Subcutaneous adipose tissue (tissue), 4 donors: Measurements from ENCODE around the gene TBC1D21. TPM values are rescaled to one million over a fixed set of nuclear protein-coding genes. Genes with fewer than 3 reads are reported as not detected.

Experiments used
- total RNA-seq, 4 donors: library from RNA; depleted of rRNA; stranded (reverse); fragments of >200 nt; gene quantifications; one replicate each; pipeline ENCODE4 v1.1.0, GENCODE V29; 2016
- TF ChIP-seq, protein P1 (sequence below): fragments of 450-650 bp; IDR thresholded peaks from one replicate; pipeline ENCODE4 v1.5.1; 2016; ENCODE audit warnings: low read depth, mild to moderate bottlenecking, control low read depth, antibody characterized with exemption, moderate library complexity

The TBC1D21 gene
- total RNA-seq, 4 donors from 2014 or later: not detected

DNA sequence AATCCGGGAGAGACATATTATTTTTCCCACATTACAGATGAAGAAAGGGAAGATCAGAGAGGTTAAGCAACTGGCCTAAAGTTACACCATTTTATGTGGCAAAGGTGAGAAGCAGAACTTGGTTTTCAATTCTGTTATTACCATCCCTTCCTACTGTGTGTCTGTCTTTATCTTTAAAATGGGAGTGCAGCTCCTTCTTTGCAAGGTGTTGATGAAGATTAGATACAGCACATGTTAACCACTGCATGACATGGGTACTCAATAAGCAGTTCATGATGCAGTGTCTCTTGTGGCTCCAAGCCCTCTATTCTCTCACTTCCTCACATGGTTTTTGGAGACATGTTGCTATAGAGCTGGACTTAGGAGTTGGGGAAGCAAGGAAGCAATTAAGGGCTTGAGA lies 23.1 kb upstream of the TBC1D21 start:
- TF ChIP-seq, protein P1, sequence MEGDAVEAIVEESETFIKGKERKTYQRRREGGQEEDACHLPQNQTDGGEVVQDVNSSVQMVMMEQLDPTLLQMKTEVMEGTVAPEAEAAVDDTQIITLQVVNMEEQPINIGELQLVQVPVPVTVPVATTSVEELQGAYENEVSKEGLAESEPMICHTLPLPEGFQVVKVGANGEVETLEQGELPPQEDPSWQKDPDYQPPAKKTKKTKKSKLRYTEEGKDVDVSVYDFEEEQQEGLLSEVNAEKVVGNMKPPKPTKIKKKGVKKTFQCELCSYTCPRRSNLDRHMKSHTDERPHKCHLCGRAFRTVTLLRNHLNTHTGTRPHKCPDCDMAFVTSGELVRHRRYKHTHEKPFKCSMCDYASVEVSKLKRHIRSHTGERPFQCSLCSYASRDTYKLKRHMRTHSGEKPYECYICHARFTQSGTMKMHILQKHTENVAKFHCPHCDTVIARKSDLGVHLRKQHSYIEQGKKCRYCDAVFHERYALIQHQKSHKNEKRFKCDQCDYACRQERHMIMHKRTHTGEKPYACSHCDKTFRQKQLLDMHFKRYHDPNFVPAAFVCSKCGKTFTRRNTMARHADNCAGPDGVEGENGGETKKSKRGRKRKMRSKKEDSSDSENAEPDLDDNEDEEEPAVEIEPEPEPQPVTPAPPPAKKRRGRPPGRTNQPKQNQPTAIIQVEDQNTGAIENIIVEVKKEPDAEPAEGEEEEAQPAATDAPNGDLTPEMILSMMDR: no peak

DNA sequence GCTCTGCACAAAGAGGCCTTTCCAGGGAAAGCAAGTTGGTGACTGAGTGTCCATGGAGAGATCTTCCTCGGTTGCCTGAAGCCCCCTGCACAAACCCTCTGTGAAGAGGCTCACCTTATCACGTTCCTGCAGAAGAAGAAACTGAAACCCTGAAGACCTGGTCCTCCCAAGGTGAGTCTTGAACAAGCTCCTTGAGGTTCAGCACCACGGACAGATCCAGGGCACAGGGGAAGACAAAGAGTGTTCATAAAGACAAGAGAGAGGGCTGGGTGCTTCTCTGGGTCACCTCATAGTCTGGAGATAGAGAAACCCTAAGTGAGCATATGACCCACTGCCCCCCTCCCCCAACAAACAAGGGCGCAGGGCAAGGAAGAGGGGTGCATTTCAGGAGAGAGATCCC lies 21.7 kb upstream of the TBC1D21 start:
- TF ChIP-seq, protein P1: no peak

DNA sequence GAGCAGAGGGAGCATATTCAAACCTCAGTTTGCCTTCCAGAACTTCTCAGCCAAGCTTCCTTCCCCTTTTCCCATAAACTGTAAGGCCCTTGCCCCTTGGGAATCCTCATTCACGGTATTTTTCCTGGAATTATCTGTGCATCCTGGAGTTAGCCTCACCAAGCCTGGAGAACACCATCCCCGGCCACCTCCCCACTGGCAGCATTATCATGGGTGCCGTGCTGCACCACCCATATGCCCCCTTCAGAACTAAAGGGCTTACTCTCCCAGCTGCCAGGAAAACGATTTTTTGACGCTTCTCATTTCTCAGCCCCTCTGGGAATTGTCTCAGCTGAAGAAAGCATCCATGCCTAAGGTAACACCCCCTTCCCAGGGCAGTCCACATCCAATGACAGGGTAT lies 20.9 kb upstream of the TBC1D21 start:
- TF ChIP-seq, protein P1: no peak

DNA sequence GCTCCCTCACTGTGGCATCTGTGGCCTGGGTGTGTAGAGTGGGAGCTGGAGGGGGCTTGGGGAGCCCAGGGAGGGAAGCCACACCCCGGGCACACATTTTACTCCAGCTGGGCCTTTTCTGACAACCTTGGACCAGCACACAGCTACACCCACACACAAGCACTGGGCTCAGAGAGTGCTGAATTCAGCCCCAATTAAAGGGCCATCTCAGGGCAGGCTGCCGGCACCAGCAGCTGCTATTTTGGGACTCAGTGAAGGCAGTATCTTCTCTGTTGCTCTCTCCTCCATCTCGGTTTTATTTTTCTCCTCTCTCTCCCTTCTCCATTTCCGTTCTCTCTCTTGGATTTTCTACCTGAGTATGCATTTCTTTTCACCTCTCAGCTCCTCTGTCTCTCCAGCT lies 19.1 kb upstream of the TBC1D21 start:
- TF ChIP-seq, protein P1: no peak

DNA sequence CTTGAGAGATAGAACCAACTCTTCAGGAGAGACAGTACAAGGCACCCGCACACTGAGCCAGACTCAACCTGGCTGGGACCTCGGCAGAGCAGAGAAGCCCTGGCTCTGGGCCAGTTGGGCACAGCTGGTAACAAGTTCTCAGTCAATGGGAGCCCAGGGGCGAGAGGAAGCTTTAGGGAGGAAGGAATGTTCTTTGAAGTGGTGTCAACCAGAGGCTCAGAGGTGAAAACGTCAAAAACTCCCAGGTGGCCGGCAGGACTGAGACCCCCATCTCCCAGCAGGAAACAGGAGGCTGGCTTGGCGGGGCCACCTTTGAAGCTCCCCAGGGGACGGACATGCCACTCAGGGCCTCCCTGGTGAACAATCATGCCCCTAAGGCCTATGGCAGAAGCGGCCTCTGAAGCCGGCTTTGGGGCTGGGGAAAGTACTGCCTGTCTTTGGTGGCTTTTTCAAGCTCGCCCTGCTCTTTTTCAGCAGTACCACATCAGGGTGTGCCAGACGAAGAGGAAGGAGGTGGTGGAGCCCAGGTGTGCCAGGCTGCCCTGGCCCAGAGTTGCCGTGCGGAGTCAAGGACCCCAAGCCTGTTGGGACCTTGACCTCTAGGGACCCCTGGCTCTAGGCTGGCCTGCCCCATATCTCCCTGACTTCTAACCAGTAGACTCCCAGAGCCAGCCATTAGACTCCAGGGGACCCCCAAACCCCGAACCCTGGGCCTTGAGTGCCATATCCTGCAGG lies 16.7 kb upstream of the TBC1D21 start:
- TF ChIP-seq, protein P1: no peak

DNA sequence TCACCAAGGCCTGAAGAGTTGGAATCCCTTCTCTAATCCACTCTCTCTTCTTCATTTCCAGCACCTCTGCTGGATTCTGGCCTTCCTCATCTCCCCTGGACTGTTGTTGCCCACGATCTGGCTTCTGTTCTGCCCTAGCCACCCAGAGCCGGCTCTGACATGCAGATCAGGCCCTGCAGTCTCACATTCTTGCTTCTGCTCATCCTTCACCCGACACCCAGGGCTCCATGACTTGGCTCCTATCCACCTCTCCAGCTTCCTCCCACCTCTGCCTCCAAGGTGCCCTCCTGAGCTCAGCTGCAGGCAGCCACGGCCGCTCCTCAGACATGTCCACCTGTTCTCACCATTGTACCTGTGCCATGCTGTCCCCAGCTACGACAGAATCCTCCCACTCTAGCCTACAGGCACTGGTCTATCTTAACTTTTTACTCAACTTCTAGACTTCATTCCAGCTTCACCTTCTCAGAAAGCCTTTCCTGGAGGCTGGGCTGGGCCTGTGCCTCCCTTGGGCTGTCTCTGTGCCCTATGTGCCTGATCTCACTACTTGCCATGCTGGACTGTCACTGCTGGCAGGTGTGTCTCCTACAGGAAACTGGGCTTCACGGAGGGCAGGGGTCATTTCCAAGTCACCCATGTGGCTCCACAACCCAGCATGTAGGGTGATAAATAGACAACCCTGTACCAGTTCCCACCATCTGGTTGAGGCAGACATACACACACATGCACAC lies 16.0 kb upstream of the TBC1D21 start:
- TF ChIP-seq, protein P1: no peak

DNA sequence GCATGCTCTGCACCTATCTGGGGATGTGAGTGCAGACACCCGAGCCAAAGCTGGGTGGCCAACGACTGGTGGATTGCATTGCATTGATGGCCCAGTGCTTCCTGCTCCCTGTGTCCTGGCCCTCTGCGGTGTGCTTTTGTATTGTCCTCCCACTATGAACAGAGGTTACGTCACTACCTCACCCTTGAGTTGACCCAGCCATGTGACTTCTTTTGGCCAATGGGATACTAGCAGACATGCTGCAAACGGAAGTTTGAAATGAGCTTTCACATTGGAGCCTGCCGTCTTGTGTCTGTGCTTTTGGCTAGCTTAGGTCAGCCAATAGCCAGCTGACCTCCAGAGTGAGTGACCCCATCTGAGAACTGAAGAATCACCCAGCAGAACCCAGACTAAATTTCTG lies 15.3 kb upstream of the TBC1D21 start:
- TF ChIP-seq, protein P1: no peak
